MCF 10A (cell line): ENCODE measurements around the gene KCNIP2. TPM values are rescaled to one million over a fixed set of nuclear protein-coding genes. Genes with fewer than 3 reads are reported as not detected.

Experiments
- BruUV-seq: library from RNA; stranded (reverse); fragments of 400-500 nt; replicated peaks from 2 replicates; lab custom pipeline; 2021; lab: Mats Ljungman, UMichigan
- CTCF ChIA-PET: fragments of 300-600 bp; sonication (Branson Sonifier 250); formaldehyde crosslinking; extraction: SDS; loops from one replicate; lab custom pipeline; 2021; ENCODE audit warnings: antibody characterized with exemption, inconsistent platforms; lab: Yijun Ruan, JAX
- POLR2A ChIA-PET: fragments of 300-600, 350-650 bp; sonication (Branson Sonifier 250); formaldehyde crosslinking; extraction: SDS; loops from one replicate; lab custom pipeline; 2020; ENCODE audit warnings: antibody characterized with exemption, inconsistent platforms; lab: Yijun Ruan, JAX
- DNase-seq: peaks from one replicate; pipeline ENCODE4 v3.0.0-alpha.2; 2018; ENCODE audit not compliant: unreplicated experiment
- H3K27ac Mint-ChIP-seq: one replicate; pipeline ENCODE4 v1.8.0; 2022; ENCODE audit warnings: mild to moderate bottlenecking, low read depth, mixed read lengths; ENCODE audit not compliant: unreplicated experiment
- H3K27me3 Mint-ChIP-seq: one replicate; pipeline ENCODE4 v1.8.0; 2022; ENCODE audit warnings: mixed read lengths; ENCODE audit not compliant: insufficient read depth, unreplicated experiment
- H3K36me3 Mint-ChIP-seq: one replicate; pipeline ENCODE4 v1.8.0; 2022; ENCODE audit warnings: mild to moderate bottlenecking, moderate library complexity, mixed read lengths; ENCODE audit not compliant: insufficient read depth, unreplicated experiment
- H3K4me1 Mint-ChIP-seq: one replicate; pipeline ENCODE4 v1.8.0; 2022; ENCODE audit warnings: mixed read lengths; ENCODE audit not compliant: insufficient read depth, unreplicated experiment
- H3K4me3 Mint-ChIP-seq: one replicate; pipeline ENCODE4 v1.8.0; 2022; ENCODE audit warnings: mild to moderate bottlenecking, moderate library complexity, mixed read lengths; ENCODE audit not compliant: unreplicated experiment
- H3K9me3 Mint-ChIP-seq: one replicate; pipeline ENCODE4 v1.8.0; 2022; ENCODE audit warnings: mixed read lengths; ENCODE audit not compliant: unreplicated experiment
- CTCF ChIP-seq: fragments of 200-600 bp; IDR thresholded peaks from one replicate; pipeline ENCODE4 v1.8.0; 2022; ENCODE audit warnings: antibody characterized with exemption, mild to moderate bottlenecking; ENCODE audit not compliant: unreplicated experiment
- intact Hi-C: fragments of 100-400 bp; cut with micrococcal nuclease; formaldehyde crosslinking; loops from 2 replicates; pipeline ENCODE4 v1.14.1; 2022
- total RNA-seq: library from RNA; stranded (reverse); gene quantifications from 2 replicates; pipeline ENCODE4 v1.2.3, GENCODE V29; 2022

Gene KCNIP2
- total RNA-seq, 1 experiment from 2014 or later, result 2.1 TPM

DNA sequence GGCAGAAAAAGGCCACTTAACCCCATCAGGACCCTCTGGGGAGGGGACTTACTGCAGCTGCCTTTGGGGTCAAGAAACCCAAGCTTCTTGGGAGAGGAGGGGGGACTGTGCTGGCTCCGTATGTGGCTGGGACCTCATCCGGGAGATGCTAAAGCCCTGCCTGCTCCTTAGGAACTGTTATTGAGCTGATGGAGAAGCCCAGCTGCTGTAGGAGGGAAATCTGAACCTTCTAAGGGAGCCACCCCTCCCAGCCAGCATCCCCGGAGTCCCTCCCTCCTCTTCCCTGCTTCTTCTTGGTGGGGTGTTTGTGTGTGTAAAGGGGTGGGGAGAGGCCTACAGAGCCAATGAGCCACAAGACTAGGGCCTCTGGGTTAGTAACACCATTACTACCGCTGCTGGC is 8.2 kb downstream of the KCNIP2 start:
- no peak for TF ChIP-seq CTCF
- Mint-ChIP-seq H3K36me3 (peaks cover 8% of the 10 kb centered on the region), H3K9me3 (no peaks in the 10 kb centered on the region), H3K4me1 (peaks cover 32% of the 10 kb centered on the region), H3K4me3 (no peak overlapping the region), H3K27me3 (no peaks in the 10 kb centered on the region), H3K27ac (no peak overlapping the region)
- ChIA-PET POLR2A (interaction anchor here (0.7 to 1.2 kb wide), 2 partner anchors 16 to 91 kb away, joined by 3 to 8 read pairs; partner anchors contain the start of gene OGA), CTCF (interaction anchor here (0.6 to 4.6 kb wide), 23 partner anchors 8 to 651 kb away, joined by 3 to 53 read pairs (median 4); partner anchors contain the start of genes C10orf95 and OGA)
- BruUV-seq, result no TSS peak
- DNase-seq, result no peak
- intact Hi-C loops, result no loop called here

- Mint-ChIP-seq H3K4me1 (peaks cover 27% of the 10 kb centered on the region), H3K27ac (no peak overlapping the region), H3K36me3 (peaks cover 11% of the 10 kb centered on the region), H3K27me3 (no peaks in the 10 kb centered on the region), H3K9me3 (no peaks in the 10 kb centered on the region), H3K4me3 (no peak overlapping the region)
- ChIA-PET POLR2A (interaction anchor here (0.7 kb wide), 1 partner anchor 188 kb away, joined by 3 read pairs; no protein-coding TSS in a partner anchor), CTCF (interaction anchor here (1.1 to 4.6 kb wide), 5 partner anchors 12 to 239 kb away, joined by 3 to 53 read pairs (median 9); no protein-coding TSS in a partner anchor)
- TF ChIP-seq CTCF, result no peak
- intact Hi-C loops, result no loop called here
- no peak for DNase-seq
- BruUV-seq, result no TSS peak
Observed at GRCh38 chr10:101834341-101834740, 9.3 kb downstream of the KCNIP2 start.

- H3K4me3 Mint-ChIP-seq, result no peak overlapping the region
- peaks cover 11% of the 10 kb centered on the region for H3K36me3 Mint-ChIP-seq
- no peak overlapping the region for H3K27ac Mint-ChIP-seq
- no peak for DNase-seq
- ChIA-PET POLR2A (no interaction called here), CTCF (interaction anchor here (1.1 to 1.7 kb wide), 2 partner anchors 15 to 240 kb away, joined by 3 to 7 read pairs; no protein-coding TSS in a partner anchor)
- TF ChIP-seq CTCF, result no peak
- H3K9me3 Mint-ChIP-seq, result no peaks in the 10 kb centered on the region
- BruUV-seq, result no TSS peak
- peaks cover 25% of the 10 kb centered on the region for H3K4me1 Mint-ChIP-seq
- no peaks in the 10 kb centered on the region for H3K27me3 Mint-ChIP-seq
- intact Hi-C loops, result no loop called here
Observed at GRCh38 chr10:101833466-101833865, 10.1 kb downstream of the KCNIP2 start.

- CTCF ChIA-PET, result interaction anchor here (1.6 to 1.7 kb wide), 2 partner anchors 8 to 241 kb away, joined by 7 to 9 read pairs; no protein-coding TSS in a partner anchor
- TF ChIP-seq CTCF, result no peak
- no peak for DNase-seq
- Mint-ChIP-seq H3K4me3 (no peak overlapping the region), H3K36me3 (peaks cover 11% of the 10 kb centered on the region), H3K27me3 (no peaks in the 10 kb centered on the region), H3K27ac (peak overlapping the region; percentile 75), H3K9me3 (no peaks in the 10 kb centered on the region), H3K4me1 (peaks cover 25% of the 10 kb centered on the region)
- intact Hi-C loops, result no loop called here
- no TSS peak for BruUV-seq
- POLR2A ChIA-PET, result interaction anchor here (0.7 to 1.5 kb wide), 4 partner anchors 14 to 526 kb away, joined by 3 to 5 read pairs (median 3); partner anchors contain the start of gene OGA
Observed at GRCh38 chr10:101832325-101832771, 11.3 kb downstream of the KCNIP2 start.
